ENCODE data around the gene PCED1B. TPM values are rescaled to one million over a fixed set of nuclear protein-coding genes. Genes with fewer than 3 reads are reported as not detected.

PCED1B gene
- total and polyA plus RNA-seq, 2 donors (not counting 1 experiment from before 2014, with no cell fraction given), result 26.2 to 45.8 TPM

DNA sequence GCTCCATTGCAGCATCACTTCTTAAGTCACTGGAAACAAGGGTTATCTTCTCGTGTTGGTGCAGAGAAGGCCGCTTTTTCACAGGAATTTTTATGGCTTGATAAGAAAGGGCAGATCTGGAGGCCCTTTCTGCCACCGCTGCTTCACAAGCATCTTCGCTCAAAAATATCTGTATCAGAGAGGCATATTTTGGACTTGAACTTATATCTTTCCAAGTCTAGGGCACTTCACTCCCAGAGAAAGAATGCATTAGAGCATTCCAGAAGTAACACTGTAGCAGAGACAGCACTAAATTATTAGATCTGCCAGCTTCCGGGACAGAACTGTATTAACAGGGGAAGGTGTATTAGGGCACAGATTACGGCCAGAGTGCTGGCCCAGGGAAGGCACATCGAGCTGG, 152.0 kb downstream of the PCED1B start:
- Mint-ChIP-seq H3K27ac (no peak overlapping the region), H3K9me3 (ENCODE audit: insufficient read depth) (no peaks in the 10 kb centered on the region), H3K27me3 (no peaks in the 10 kb centered on the region), H3K4me1 (peaks cover 36% of the 10 kb centered on the region), H3K4me3 (no peak overlapping the region)
- Histone ChIP-seq H3K27ac (ENCODE audit: low read length in 2 of 2) (peak overlapping the region in 1 of 2 donors; percentile 39), H3K9ac (ENCODE audit: low read length) (no peak overlapping the region), H3K4me3 (ENCODE audit: control extremely low read depth in 1 of 5, extremely low read depth in 1 of 5, insufficient read depth in 1 of 5, low read depth in 2 of 5, low read length in 4 of 5) (no peak overlapping the region), H3K4me1 (ENCODE audit: control insufficient read depth in 2 of 2, insufficient read depth in 2 of 2, low read length in 2 of 2) (peaks cover 9 to 15% of the 10 kb centered on the region in 2 donors), H3K79me2 (ENCODE audit: control insufficient read depth, insufficient read depth, low read length) (peaks cover 90% of the 10 kb centered on the region), H2AFZ (ENCODE audit: insufficient read depth, low read depth, low read length, poor library complexity, severe bottlenecking) (no peak overlapping the region), H3K36me3 (replicated peaks in 1 of 2; ENCODE audit: control extremely low read depth in 1 of 2, control insufficient read depth in 1 of 2, extremely low read depth in 1 of 2, insufficient read depth in 2 of 2, low read length in 1 of 2) (peaks cover 4 to 57% of the 10 kb centered on the region in 2 experiments), H4K20me1 (ENCODE audit: control insufficient read depth, insufficient read depth, low read length, poor library complexity, severe bottlenecking) (peaks cover 11% of the 10 kb centered on the region), H3K4me2 (replicated peaks; ENCODE audit: low read depth, low read length, poor library complexity, severe bottlenecking) (no peak overlapping the region), H3K27me3 (replicated peaks in 1 of 4; ENCODE audit: control extremely low read depth in 1 of 4, control insufficient read depth in 3 of 4, insufficient read depth in 4 of 4, low read length in 3 of 4) (no peaks in the 10 kb centered on the region), H3K9me3 (ENCODE audit: control extremely low read depth in 1 of 3, control insufficient read depth in 2 of 3, insufficient read depth in 1 of 3, low read length in 2 of 3) (peaks cover 0 to 24% (median 0%) of the 10 kb centered on the region in 3 donors)
- POLR2A ChIA-PET, result interaction anchor here (0.6 kb wide), 1 partner anchor 16 kb away, joined by 3 read pairs; no protein-coding TSS in a partner anchor
- TF ChIP-seq, protein P1, sequence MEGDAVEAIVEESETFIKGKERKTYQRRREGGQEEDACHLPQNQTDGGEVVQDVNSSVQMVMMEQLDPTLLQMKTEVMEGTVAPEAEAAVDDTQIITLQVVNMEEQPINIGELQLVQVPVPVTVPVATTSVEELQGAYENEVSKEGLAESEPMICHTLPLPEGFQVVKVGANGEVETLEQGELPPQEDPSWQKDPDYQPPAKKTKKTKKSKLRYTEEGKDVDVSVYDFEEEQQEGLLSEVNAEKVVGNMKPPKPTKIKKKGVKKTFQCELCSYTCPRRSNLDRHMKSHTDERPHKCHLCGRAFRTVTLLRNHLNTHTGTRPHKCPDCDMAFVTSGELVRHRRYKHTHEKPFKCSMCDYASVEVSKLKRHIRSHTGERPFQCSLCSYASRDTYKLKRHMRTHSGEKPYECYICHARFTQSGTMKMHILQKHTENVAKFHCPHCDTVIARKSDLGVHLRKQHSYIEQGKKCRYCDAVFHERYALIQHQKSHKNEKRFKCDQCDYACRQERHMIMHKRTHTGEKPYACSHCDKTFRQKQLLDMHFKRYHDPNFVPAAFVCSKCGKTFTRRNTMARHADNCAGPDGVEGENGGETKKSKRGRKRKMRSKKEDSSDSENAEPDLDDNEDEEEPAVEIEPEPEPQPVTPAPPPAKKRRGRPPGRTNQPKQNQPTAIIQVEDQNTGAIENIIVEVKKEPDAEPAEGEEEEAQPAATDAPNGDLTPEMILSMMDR (IDR thresholded peaks at IDR 0.05), result no peak
- no peak for TF ChIP-seq EZH2 (IDR thresholded peaks at IDR 0.05; ENCODE audit: borderline replicate concordance, insufficient read depth, low read depth, low read length, poor library complexity, severe bottlenecking)
- WGBS (ENCODE audit: insufficient coverage), result 97% methylated on average over 6 of the region's 7 CpGs
- intact Hi-C loops (cut with micrococcal nuclease), result no loop called here
- DNase-seq (no peak), ATAC-seq (ENCODE audit: low read depth) (no peak)
- CTCF ChIA-PET, result interaction anchor here (1.2 kb wide), 1 partner anchor 167 kb away, joined by 3 read pairs; no protein-coding TSS in a partner anchor

GRCh38 chr12:47234576-47235141, 155.2 kb downstream of the PCED1B start:
- ATAC-seq (ENCODE audit: low read depth) (no peak), DNase-seq (no peak)
- Histone ChIP-seq H2AFZ (ENCODE audit: insufficient read depth, low read depth, low read length, poor library complexity, severe bottlenecking) (no peak overlapping the region), H3K27me3 (replicated peaks in 1 of 4; ENCODE audit: control extremely low read depth in 1 of 4, control insufficient read depth in 3 of 4, insufficient read depth in 4 of 4, low read length in 3 of 4) (no peaks in the 10 kb centered on the region), H3K4me3 (ENCODE audit: control extremely low read depth in 1 of 5, extremely low read depth in 1 of 5, insufficient read depth in 1 of 5, low read depth in 2 of 5, low read length in 4 of 5) (no peak overlapping the region), H3K79me2 (ENCODE audit: control insufficient read depth, insufficient read depth, low read length) (peaks cover 59% of the 10 kb centered on the region), H3K9ac (ENCODE audit: low read length) (no peak overlapping the region), H3K4me1 (ENCODE audit: control insufficient read depth in 2 of 2, insufficient read depth in 2 of 2, low read length in 2 of 2) (peaks cover 0 to 3% of the 10 kb centered on the region in 2 donors), H3K36me3 (replicated peaks in 1 of 2; ENCODE audit: control extremely low read depth in 1 of 2, control insufficient read depth in 1 of 2, extremely low read depth in 1 of 2, insufficient read depth in 2 of 2, low read length in 1 of 2) (peaks cover 4 to 44% of the 10 kb centered on the region in 2 experiments), H3K27ac (ENCODE audit: low read length in 2 of 2) (no peak overlapping the region), H4K20me1 (ENCODE audit: control insufficient read depth, insufficient read depth, low read length, poor library complexity, severe bottlenecking) (peaks cover 11% of the 10 kb centered on the region), H3K4me2 (replicated peaks; ENCODE audit: low read depth, low read length, poor library complexity, severe bottlenecking) (no peak overlapping the region), H3K9me3 (ENCODE audit: control extremely low read depth in 1 of 3, control insufficient read depth in 2 of 3, insufficient read depth in 1 of 3, low read length in 2 of 3) (peaks cover 0 to 24% (median 0%) of the 10 kb centered on the region in 3 donors)
- peaks cover 32% of the 10 kb centered on the region for H3K4me1 Mint-ChIP-seq
- H3K27ac Mint-ChIP-seq, result peak overlapping the region; percentile 50
- H3K9me3 Mint-ChIP-seq (ENCODE audit: insufficient read depth), result no peaks in the 10 kb centered on the region
- TF ChIP-seq, protein P1 (IDR thresholded peaks at IDR 0.05), result no peak
- TF ChIP-seq EZH2 (IDR thresholded peaks at IDR 0.05; ENCODE audit: borderline replicate concordance, insufficient read depth, low read depth, low read length, poor library complexity, severe bottlenecking), result no peak
- intact Hi-C loops (cut with micrococcal nuclease), result no loop called here
- H3K4me3 Mint-ChIP-seq, result no peak overlapping the region
- H3K27me3 Mint-ChIP-seq, result no peaks in the 10 kb centered on the region
- ChIA-PET CTCF (no interaction called here), POLR2A (no interaction called here)
- 97% methylated on average over 14 of the region's 14 CpGs for WGBS (ENCODE audit: insufficient coverage)
